Measurements from ENCODE around the gene COX5A.

DNA sequence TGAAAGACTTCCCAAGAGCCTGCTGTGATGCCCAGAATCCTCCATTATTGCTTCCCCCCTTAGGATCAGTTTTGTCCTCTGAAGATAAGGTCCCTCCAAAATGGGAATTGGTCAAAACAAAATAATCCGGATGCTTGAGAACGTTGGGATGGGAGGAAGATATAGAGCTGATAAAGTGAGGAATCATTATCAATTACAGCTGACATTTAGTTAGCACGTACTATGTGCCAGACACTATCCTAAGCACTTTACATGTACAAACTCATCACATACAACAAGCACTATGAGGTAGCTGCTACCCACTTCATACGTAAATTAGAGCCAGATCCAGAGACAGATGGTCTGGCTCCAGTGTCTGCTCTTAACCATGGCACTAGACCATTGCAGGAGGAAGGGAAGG is 25.3 kb upstream of the COX5A start:
- TF ChIP-seq, protein P1, sequence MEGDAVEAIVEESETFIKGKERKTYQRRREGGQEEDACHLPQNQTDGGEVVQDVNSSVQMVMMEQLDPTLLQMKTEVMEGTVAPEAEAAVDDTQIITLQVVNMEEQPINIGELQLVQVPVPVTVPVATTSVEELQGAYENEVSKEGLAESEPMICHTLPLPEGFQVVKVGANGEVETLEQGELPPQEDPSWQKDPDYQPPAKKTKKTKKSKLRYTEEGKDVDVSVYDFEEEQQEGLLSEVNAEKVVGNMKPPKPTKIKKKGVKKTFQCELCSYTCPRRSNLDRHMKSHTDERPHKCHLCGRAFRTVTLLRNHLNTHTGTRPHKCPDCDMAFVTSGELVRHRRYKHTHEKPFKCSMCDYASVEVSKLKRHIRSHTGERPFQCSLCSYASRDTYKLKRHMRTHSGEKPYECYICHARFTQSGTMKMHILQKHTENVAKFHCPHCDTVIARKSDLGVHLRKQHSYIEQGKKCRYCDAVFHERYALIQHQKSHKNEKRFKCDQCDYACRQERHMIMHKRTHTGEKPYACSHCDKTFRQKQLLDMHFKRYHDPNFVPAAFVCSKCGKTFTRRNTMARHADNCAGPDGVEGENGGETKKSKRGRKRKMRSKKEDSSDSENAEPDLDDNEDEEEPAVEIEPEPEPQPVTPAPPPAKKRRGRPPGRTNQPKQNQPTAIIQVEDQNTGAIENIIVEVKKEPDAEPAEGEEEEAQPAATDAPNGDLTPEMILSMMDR (IDR thresholded peaks at IDR 0.05) = no peak
- no peak for TF ChIP-seq POLR2A (IDR thresholded peaks at IDR 0.05)
